Islet of Langerhans (tissue), 1 donor: Measurements from ENCODE around the gene PSMB9.
A peak's percentile ranks its signal among the peaks of the same experiment; 100 is the strongest.

Experiments used
- FAIRE-seq: peaks from one replicate; lab custom pipeline; 2011; peaks lifted over from hg19 to GRCh38; lab: Jason Lieb, UNC

Gene PSMB9

GRCh38 chr6:32840604-32841246, 13.3 kb upstream of the PSMB9 start:
- no peak for FAIRE-seq

GRCh38 chr6:32842021-32842650, 11.9 kb upstream of the PSMB9 start:
- no peak for FAIRE-seq

GRCh38 chr6:32842690-32843089, 11.3 kb upstream of the PSMB9 start:
- FAIRE-seq: no peak

- no peak for FAIRE-seq
These were observed 10.5 kb upstream of the PSMB9 start for GRCh38 chr6:32843331-32843978.

GRCh38 chr6:32843979-32844838, 9.8 kb upstream of the PSMB9 start, which contains the start of gene PSMB8:
PSMB8 (minus strand) TSS chr6:32844047; CDS start chr6:32843996, 51 bp downstream.
- FAIRE-seq: peak; percentile 82

- FAIRE-seq: no peak
These were observed 9.1 kb upstream of the PSMB9 start for GRCh38 chr6:32844839-32845383.

DNA sequence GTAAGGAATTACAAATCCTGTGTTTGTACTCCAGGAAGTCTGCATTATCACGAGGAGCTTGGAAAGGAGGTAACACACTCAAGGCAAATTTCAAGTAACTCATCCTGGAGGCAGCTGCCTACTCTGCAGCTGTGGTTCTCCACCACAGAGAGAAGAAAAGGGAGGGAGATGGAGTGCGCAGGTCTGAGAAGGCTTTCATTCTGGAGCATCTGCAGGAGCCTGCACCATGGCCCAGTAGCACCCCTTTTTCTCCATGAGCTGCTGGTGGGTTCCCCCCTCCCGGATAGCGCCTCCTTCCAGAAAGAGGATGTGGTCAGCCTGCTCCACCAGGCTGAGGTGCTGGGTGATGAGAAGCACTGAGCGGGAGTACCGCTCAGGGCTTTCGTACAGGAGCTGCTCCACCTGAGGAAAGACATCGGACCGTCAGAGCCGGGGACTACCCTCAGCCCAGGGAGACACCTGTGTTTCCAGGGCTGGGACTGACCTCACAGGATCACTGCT, 8.6 kb upstream of the PSMB9 start:
- FAIRE-seq: no peak

DNA sequence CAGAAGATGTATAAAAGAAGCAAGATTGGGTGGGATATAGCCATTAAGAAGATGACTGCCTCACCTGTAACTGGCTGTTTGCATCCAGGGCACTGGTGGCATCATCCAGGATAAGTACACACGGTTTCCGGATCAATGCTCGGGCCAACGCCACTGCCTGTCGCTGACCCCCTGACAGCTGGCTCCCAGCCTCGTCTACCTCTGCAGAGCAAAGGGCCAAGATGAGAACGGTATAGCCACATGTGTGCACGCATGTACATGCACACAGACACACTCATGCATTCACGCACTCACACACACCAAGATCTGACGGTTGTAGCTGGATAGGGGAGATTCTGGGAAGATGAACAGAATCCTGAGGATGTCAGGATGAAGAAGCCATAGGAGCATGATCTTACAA, 7.0 kb upstream of the PSMB9 start:
- FAIRE-seq: no peak

DNA sequence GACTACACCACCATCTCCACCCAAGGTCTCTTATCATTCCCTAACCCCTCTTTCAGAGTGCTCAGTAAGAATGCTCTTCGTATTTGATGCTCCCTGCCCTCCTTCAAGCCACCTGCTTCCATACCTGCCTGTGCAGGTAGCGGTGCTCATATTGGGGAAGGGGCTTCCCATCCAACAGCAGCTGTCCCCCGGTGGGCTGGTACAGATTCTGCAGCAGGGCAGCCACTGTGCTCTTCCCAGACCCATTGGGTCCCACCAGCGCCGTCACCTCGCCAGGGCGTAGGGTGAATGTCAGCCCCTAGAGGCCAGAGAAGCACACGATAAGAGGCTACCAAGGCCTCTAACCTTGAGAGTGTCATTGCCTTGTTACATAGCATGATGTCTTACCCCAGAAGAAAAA, 6.2 kb upstream of the PSMB9 start:
- FAIRE-seq: no peak

- no peak for FAIRE-seq
These were observed 4.9 kb upstream of the PSMB9 start for GRCh38 chr6:32849126-32849525.

DNA sequence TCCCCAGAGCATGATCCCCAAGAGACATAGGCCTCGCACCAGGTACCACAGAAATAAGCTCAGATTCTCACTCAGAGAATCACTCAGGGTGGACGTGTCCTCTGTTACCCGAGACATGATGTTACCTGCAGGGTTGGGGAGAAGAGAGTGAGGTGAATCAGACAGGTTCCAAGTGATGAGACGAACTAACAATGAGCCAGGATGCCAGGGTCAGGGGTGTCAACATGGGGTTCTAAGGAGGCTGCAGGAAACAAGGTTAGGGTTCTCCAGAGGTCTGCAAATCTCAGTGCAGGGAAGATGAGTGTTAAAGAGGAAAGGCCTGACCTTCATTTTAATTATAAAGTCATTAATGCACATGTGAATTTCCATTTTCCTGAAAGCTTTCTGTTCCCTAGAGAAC, 3.0 kb upstream of the PSMB9 start:
- no peak for FAIRE-seq

DNA sequence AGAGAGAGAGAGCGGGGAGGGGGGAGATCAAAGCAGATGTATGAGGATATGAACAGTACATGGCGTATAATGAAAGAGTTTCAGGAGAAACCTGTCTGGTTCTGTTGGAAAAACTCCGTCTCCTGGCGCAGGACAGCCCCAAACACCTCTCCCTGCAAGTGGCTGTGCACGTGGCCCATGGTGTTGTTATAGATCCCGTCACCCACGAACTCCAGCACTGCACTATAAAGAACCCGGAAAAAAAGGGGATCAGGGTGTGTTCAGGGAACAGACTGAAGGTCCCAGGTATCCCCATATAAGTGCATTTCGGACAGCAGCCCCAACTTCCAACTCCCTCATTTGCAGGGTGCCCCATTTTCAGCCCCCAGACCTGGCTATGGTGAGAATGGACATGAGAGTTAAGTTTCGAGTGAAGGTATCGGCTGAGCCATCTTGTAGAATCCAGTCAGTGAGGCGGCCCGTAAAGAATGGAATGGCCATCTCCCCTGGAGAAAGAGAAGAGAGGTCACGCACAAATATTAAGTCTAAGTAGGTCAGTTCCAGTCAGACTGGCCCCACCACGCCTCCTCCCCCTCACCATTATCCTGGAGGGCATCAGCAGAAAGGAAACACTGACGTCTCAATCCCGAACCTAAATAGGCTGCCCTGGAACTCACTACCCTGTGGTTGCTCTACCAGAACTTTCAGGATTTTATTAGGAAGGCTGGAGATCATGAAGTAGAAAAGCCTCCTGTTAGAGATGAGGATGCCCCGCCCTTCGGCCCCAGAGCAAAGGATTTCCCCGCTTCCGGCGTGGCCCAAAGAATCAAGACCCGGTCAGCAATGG, 1.8 kb upstream of the PSMB9 start:
- FAIRE-seq: no peak

GRCh38 chr6:32852844-32853540, 1.0 kb upstream of the PSMB9 start:
- FAIRE-seq: no peak

GRCh38 chr6:32854376-32855178, 585 bp downstream of the PSMB9 start:
- FAIRE-seq: no peak

GRCh38 chr6:32855467-32856174, 1.6 kb downstream of the PSMB9 start:
- no peak for FAIRE-seq

DNA sequence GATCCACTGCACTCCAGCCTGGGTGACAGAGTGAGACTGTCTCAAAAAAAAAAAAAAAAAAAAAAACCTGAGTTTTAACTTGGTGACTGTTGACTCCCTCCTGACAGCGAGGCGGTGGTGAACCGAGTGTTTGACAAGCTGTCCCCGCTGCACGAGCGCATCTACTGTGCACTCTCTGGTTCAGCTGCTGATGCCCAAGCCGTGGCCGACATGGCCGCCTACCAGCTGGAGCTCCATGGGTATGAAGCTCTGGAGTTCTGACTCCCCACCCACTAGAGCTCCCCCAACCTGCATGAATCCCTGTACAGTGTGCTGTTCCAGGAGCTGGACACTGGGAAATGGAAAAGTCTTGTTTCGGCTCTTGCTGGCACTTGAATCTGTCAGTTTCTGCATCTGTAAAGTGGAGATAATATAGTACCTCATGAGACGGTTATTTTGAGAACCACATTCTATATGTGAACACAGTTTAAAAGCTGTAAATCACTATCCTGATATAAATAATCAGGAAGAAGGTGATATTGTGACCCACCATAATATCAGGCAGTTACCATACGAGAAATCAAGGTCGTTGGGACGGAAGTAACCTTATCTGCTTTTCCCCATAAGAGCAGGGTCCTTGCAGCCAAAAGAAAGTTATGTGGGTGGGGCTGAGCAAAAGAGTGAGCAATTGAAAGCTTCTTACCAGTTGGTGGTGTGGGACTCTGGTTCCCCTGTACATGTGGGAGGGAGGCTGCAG, 3.3 kb downstream of the PSMB9 start:
- FAIRE-seq: no peak

DNA sequence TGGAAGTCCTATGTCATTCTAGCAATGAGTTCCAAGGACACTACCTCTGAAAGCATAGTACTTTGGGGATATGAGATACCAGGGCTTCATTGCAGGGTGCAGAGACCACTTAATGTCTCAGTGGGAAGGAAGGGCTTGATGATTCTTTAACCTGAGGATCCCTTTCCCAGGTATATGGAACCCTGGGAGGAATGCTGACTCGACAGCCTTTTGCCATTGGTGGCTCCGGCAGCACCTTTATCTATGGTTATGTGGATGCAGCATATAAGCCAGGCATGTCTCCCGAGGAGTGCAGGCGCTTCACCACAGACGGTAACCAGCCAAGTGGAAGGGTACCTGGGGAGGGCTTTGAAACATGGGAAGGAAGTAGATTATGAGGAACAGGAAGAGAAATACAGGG, 4.2 kb downstream of the PSMB9 start:
- FAIRE-seq: no peak

- no peak for FAIRE-seq
These were observed 6.7 kb downstream of the PSMB9 start for GRCh38 chr6:32860674-32861073.
